Effector memory CD4-positive, alpha-beta T cell (primary cell): Measurements from ENCODE around the gene C11orf24.

Source experiments
- DNase-seq, 3 donors: peaks; one replicate each; pipeline ENCODE4 v3.0.0-alpha.2; 2020
- H3K27ac ChIP-seq: 2 replicates; pipeline ENCODE4 v1.7.0; 2013; ENCODE audit warnings: mild to moderate bottlenecking, low read length, moderate library complexity; ENCODE audit not compliant: insufficient read depth, poor library complexity, severe bottlenecking
- H3K27me3 ChIP-seq: replicated peaks from 2 replicates; pipeline ENCODE4 v1.7.0; 2013; ENCODE audit warnings: mild to moderate bottlenecking, low read length; ENCODE audit not compliant: insufficient read depth, control insufficient read depth, poor library complexity, severe bottlenecking
- H3K36me3 ChIP-seq: 2 replicates; pipeline ENCODE4 v1.7.0; 2013; ENCODE audit warnings: mild to moderate bottlenecking, low read length, moderate library complexity; ENCODE audit not compliant: control insufficient read depth, insufficient read depth
- H3K4me1 ChIP-seq: 2 replicates; pipeline ENCODE4 v1.7.0; 2013; ENCODE audit warnings: low read length, mild to moderate bottlenecking; ENCODE audit not compliant: control insufficient read depth, insufficient read depth, poor library complexity, severe bottlenecking
- H3K4me3 ChIP-seq: 2 replicates; pipeline ENCODE4 v1.7.0; 2013; ENCODE audit warnings: low read length, low read depth, mild to moderate bottlenecking; ENCODE audit not compliant: insufficient read depth, poor library complexity, severe bottlenecking
- H3K9me3 ChIP-seq: 2 replicates; pipeline ENCODE4 v1.7.0; 2013; ENCODE audit warnings: mild to moderate bottlenecking, low read length, moderate library complexity; ENCODE audit not compliant: control insufficient read depth

C11orf24 gene

GRCh38 chr11:68263444-68264035 is 8.2 kb downstream of the C11orf24 start:
- Histone ChIP-seq H3K27ac (no peak overlapping the region), H3K4me3 (no peak overlapping the region), H3K36me3 (peaks cover 40% of the 10 kb centered on the region), H3K9me3 (no peaks in the 10 kb centered on the region), H3K4me1 (no peaks in the 10 kb centered on the region), H3K27me3 (no peaks in the 10 kb centered on the region)
- no peak for DNase-seq

- H3K27ac ChIP-seq: no peak overlapping the region
- H3K4me1 ChIP-seq: peaks cover 2% of the 10 kb centered on the region
- no peak overlapping the region for H3K4me3 ChIP-seq
- peaks cover 40% of the 10 kb centered on the region for H3K36me3 ChIP-seq
- H3K27me3 ChIP-seq: no peaks in the 10 kb centered on the region
- H3K9me3 ChIP-seq: no peaks in the 10 kb centered on the region
- DNase-seq: no peak
Observed at GRCh38 chr11:68262544-68262827, 9.3 kb downstream of the C11orf24 start.

GRCh38 chr11:68261749-68262543 is 9.8 kb downstream of the C11orf24 start:
- Histone ChIP-seq H3K36me3 (peaks cover 34% of the 10 kb centered on the region), H3K27ac (no peak overlapping the region), H3K9me3 (no peaks in the 10 kb centered on the region), H3K4me3 (no peak overlapping the region), H3K4me1 (peaks cover 3% of the 10 kb centered on the region), H3K27me3 (no peaks in the 10 kb centered on the region)
- no peak for DNase-seq

GRCh38 chr11:68261006-68261405 is 10.8 kb downstream of the C11orf24 start:
- H3K4me3 ChIP-seq: no peak overlapping the region
- peaks cover 3% of the 10 kb centered on the region for H3K4me1 ChIP-seq
- DNase-seq: no peak
- H3K27me3 ChIP-seq: no peaks in the 10 kb centered on the region
- no peaks in the 10 kb centered on the region for H3K9me3 ChIP-seq
- no peak overlapping the region for H3K27ac ChIP-seq
- H3K36me3 ChIP-seq: peaks cover 25% of the 10 kb centered on the region

- Histone ChIP-seq H3K36me3 (peaks cover 21% of the 10 kb centered on the region), H3K4me1 (peaks cover 3% of the 10 kb centered on the region), H3K27me3 (no peaks in the 10 kb centered on the region), H3K4me3 (no peak overlapping the region), H3K27ac (no peak overlapping the region), H3K9me3 (no peaks in the 10 kb centered on the region)
- no peak for DNase-seq
Observed at GRCh38 chr11:68260484-68260883, 11.3 kb downstream of the C11orf24 start.

GRCh38 chr11:68259122-68259959 is 12.4 kb downstream of the C11orf24 start:
- Histone ChIP-seq H3K36me3 (peaks cover 14% of the 10 kb centered on the region), H3K27ac (no peak overlapping the region), H3K4me3 (no peak overlapping the region), H3K9me3 (no peaks in the 10 kb centered on the region), H3K27me3 (no peaks in the 10 kb centered on the region), H3K4me1 (peaks cover 3% of the 10 kb centered on the region)
- no peak for DNase-seq

- Histone ChIP-seq H3K27me3 (no peaks in the 10 kb centered on the region), H3K36me3 (peaks cover 14% of the 10 kb centered on the region), H3K27ac (no peak overlapping the region), H3K9me3 (no peaks in the 10 kb centered on the region), H3K4me1 (peaks cover 3% of the 10 kb centered on the region), H3K4me3 (no peak overlapping the region)
- DNase-seq: no peak
Observed at GRCh38 chr11:68258363-68258765, 13.4 kb downstream of the C11orf24 start.

- Histone ChIP-seq H3K4me1 (peaks cover 3% of the 10 kb centered on the region), H3K27ac (no peak overlapping the region), H3K4me3 (no peak overlapping the region), H3K9me3 (no peaks in the 10 kb centered on the region), H3K36me3 (peaks cover 8% of the 10 kb centered on the region), H3K27me3 (no peaks in the 10 kb centered on the region)
- DNase-seq: peak; percentile 74 to 85 (median 78)
Observed at GRCh38 chr11:68257477-68258362, 14.1 kb downstream of the C11orf24 start.

- no peaks in the 10 kb centered on the region for H3K36me3 ChIP-seq
- DNase-seq: no peak
- no peaks in the 10 kb centered on the region for H3K9me3 ChIP-seq
- H3K4me3 ChIP-seq: no peak overlapping the region
- peaks cover 3% of the 10 kb centered on the region for H3K4me1 ChIP-seq
- H3K27ac ChIP-seq: no peak overlapping the region
- H3K27me3 ChIP-seq: no peaks in the 10 kb centered on the region
Observed at GRCh38 chr11:68256331-68256741, 15.4 kb downstream of the C11orf24 start.
